AG10803 (cell line): ENCODE results near the gene BCAS1.

Experiments used
- DNase-seq: peaks from one replicate; pipeline ENCODE4 v3.0.0; 2010; ENCODE audit warnings: low read depth
- H3K4me3 ChIP-seq: 2 replicates; pipeline ENCODE4 v1.5.1; 2011; ENCODE audit warnings: mild to moderate bottlenecking, low read length, control low read depth
- CTCF ChIP-seq: conservative IDR thresholded peaks from 2 replicates; pipeline ENCODE4 v1.5.1; 2011; ENCODE audit warnings: mild to moderate bottlenecking, low read length, control low read depth, inconsistent platforms

Gene BCAS1

GRCh38 chr20:54086507-54087039 lies 16.2 kb upstream of the BCAS1 start:
- peak; percentile 73 for DNase-seq
- peak overlapping the region; percentile 24; the same call in 1 of the 2 replicates for H3K4me3 ChIP-seq
- TF ChIP-seq CTCF, result no peak

GRCh38 chr20:54085910-54086309 lies 15.5 kb upstream of the BCAS1 start:
- no peak overlapping the region for H3K4me3 ChIP-seq
- TF ChIP-seq CTCF, result no peak
- DNase-seq, result peak; percentile 36

GRCh38 chr20:54085425-54085824 lies 15.0 kb upstream of the BCAS1 start:
- TF ChIP-seq CTCF, result no peak
- no peak for DNase-seq
- no peak overlapping the region for H3K4me3 ChIP-seq

GRCh38 chr20:54084727-54085388 lies 14.5 kb upstream of the BCAS1 start:
- no peak for TF ChIP-seq CTCF
- DNase-seq, result peak; percentile 72
- H3K4me3 ChIP-seq, result no peak overlapping the region

GRCh38 chr20:54084193-54084592 lies 13.8 kb upstream of the BCAS1 start:
- DNase-seq, result no peak
- TF ChIP-seq CTCF, result no peak
- H3K4me3 ChIP-seq, result no peak overlapping the region

- no peak for TF ChIP-seq CTCF
- no peak for DNase-seq
- H3K4me3 ChIP-seq, result no peak overlapping the region
Measured at GRCh38 chr20:54083459-54083858, 13.1 kb upstream of the BCAS1 start.

GRCh38 chr20:54082100-54082499 lies 11.7 kb upstream of the BCAS1 start:
- TF ChIP-seq CTCF, result no peak
- no peak overlapping the region for H3K4me3 ChIP-seq
- no peak for DNase-seq
